ENCODE data around the gene HELB. TPM values are rescaled to one million over a fixed set of nuclear protein-coding genes. Genes with fewer than 3 reads are reported as not detected.

HELB gene
- total RNA-seq, 1 experiment from 2014 or later, result 9.3 TPM

GRCh38 chr12:66329941-66330340 is 27.6 kb downstream of the HELB start:
- CTCF ChIA-PET, result no interaction called here
- intact Hi-C loops (cut with micrococcal nuclease), result no loop called here
- Histone ChIP-seq H3K27me3 (ENCODE audit: insufficient read depth, low read length) (no peaks in the 10 kb centered on the region), H3K9me2 (ENCODE audit: insufficient read depth) (no peaks in the 10 kb centered on the region), H3K4me1 (ENCODE audit: control insufficient read depth in 1 of 2, insufficient read depth in 2 of 2, low read length in 2 of 2) (no peaks in the 10 kb centered on the region), H3K36me3 (ENCODE audit: control insufficient read depth in 1 of 2, insufficient read depth in 2 of 2, low read length in 2 of 2) (no peaks in the 10 kb centered on the region), H4K20me1 (ENCODE audit: insufficient read depth) (no peaks in the 10 kb centered on the region), H3K9ac (ENCODE audit: low read length) (no peak overlapping the region), H3K27ac (ENCODE audit: low read depth, low read length) (no peak overlapping the region), H2AFZ (ENCODE audit: low read depth, low read length, poor library complexity, severe bottlenecking) (no peak overlapping the region), H3K9me3 (ENCODE audit: control insufficient read depth in 1 of 2, insufficient read depth in 1 of 2, low read depth in 1 of 2, low read length in 2 of 2) (no peaks in the 10 kb centered on the region), H3K4me3 (replicated peaks in 1 of 2; ENCODE audit: low read depth in 1 of 2, low read length in 2 of 2) (no peak overlapping the region), H3K79me2 (ENCODE audit: insufficient read depth, low read length) (no peaks in the 10 kb centered on the region), H3K4me2 (ENCODE audit: low read length) (no peak overlapping the region)
- RAD21 ChIA-PET (ENCODE audit: low non-redundant PET in 1 of 2, low total read pairs in 2 of 2, uncharacterized antibody in 2 of 2, unreplicated experiment in 2 of 2), result no interaction called here
- POLR2A ChIA-PET, result no interaction called here
- DNase-seq (ENCODE audit: low read depth, low spot score), result no peak
- no TSS peak for BruUV-seq (replicated peaks)
- no peak for ATAC-seq
- TF ChIP-seq CBX3 (IDR thresholded peaks at IDR 0.05; ENCODE audit: low read depth) (no peak), EZH2phosphoT487 (IDR thresholded peaks at IDR 0.05; ENCODE audit: borderline replicate concordance) (no peak), POLR2A (IDR thresholded peaks at IDR 0.05; ENCODE audit: borderline replicate concordance, extremely low read depth, insufficient read depth, insufficient read length) (no peak)

GRCh38 chr12:66331016-66331415 is 28.7 kb downstream of the HELB start:
- Histone ChIP-seq H3K4me1 (ENCODE audit: control insufficient read depth in 1 of 2, insufficient read depth in 2 of 2, low read length in 2 of 2) (no peaks in the 10 kb centered on the region), H3K36me3 (ENCODE audit: control insufficient read depth in 1 of 2, insufficient read depth in 2 of 2, low read length in 2 of 2) (no peaks in the 10 kb centered on the region), H3K9me2 (ENCODE audit: insufficient read depth) (no peaks in the 10 kb centered on the region), H3K9me3 (ENCODE audit: control insufficient read depth in 1 of 2, insufficient read depth in 1 of 2, low read depth in 1 of 2, low read length in 2 of 2) (no peaks in the 10 kb centered on the region), H2AFZ (ENCODE audit: low read depth, low read length, poor library complexity, severe bottlenecking) (no peak overlapping the region), H4K20me1 (ENCODE audit: insufficient read depth) (no peaks in the 10 kb centered on the region), H3K4me2 (ENCODE audit: low read length) (no peak overlapping the region), H3K9ac (ENCODE audit: low read length) (no peak overlapping the region), H3K27ac (ENCODE audit: low read depth, low read length) (no peak overlapping the region), H3K27me3 (ENCODE audit: insufficient read depth, low read length) (no peaks in the 10 kb centered on the region), H3K79me2 (ENCODE audit: insufficient read depth, low read length) (no peaks in the 10 kb centered on the region), H3K4me3 (replicated peaks in 1 of 2; ENCODE audit: low read depth in 1 of 2, low read length in 2 of 2) (no peak overlapping the region)
- no peak for DNase-seq (ENCODE audit: low read depth, low spot score)
- intact Hi-C loops (cut with micrococcal nuclease), result no loop called here
- POLR2A ChIA-PET, result no interaction called here
- TF ChIP-seq, protein P1, sequence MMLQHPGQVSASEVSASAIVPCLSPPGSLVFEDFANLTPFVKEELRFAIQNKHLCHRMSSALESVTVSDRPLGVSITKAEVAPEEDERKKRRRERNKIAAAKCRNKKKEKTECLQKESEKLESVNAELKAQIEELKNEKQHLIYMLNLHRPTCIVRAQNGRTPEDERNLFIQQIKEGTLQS (IDR thresholded peaks at IDR 0.05), result no peak
- TF ChIP-seq EZH2 (IDR thresholded peaks at IDR 0.05), result no peak
- TF ChIP-seq ZFX (IDR thresholded peaks at IDR 0.05), result no peak
- TF ChIP-seq EZH2phosphoT487 (IDR thresholded peaks at IDR 0.05; ENCODE audit: borderline replicate concordance), result no peak
- RAD21 ChIA-PET (ENCODE audit: low non-redundant PET in 1 of 2, low total read pairs in 2 of 2, uncharacterized antibody in 2 of 2, unreplicated experiment in 2 of 2), result no interaction called here
- ATAC-seq, result no peak
- CTCF ChIA-PET, result no interaction called here
- BruUV-seq (replicated peaks), result no TSS peak

All from HCT116 (cell line).